ENCODE results near the gene TPR.
"Not testable (repeated sequence)": the region's sequence is repeated elsewhere in the genome, so short reads cannot be mapped to it uniquely, and the experiment has no call there.

Gene TPR

GRCh38 chr1:186375929-186376319 lies 871 bp upstream of the TPR start:
- peak overlapping the region; percentile 89 for H3K4me3 ChIP-seq (ENCODE audit: low read length)
- DNase-seq (ENCODE audit: low read depth), result no peak
- TF ChIP-seq CTCF (conservative IDR thresholded peaks at IDR 0.05; ENCODE audit: low read length), result no peak

GRCh38 chr1:186374303-186375151 lies 526 bp downstream of the TPR start:
- peak; percentile 37 for DNase-seq (ENCODE audit: low read depth)
- H3K4me3 ChIP-seq (ENCODE audit: low read length), result peak overlapping the region; percentile 89

GRCh38 chr1:186347837-186348691 lies 27.0 kb downstream of the TPR start:
- DNase-seq (ENCODE audit: low read depth); H3K4me3 ChIP-seq (ENCODE audit: low read length): not testable (repeated sequence)

More at GRCh38 chr1:186374303-186375151, 526 bp downstream of the TPR start:
- no peak for TF ChIP-seq CTCF (conservative IDR thresholded peaks at IDR 0.05; ENCODE audit: low read length)

GRCh38 chr1:186340772-186341171 lies 34.3 kb downstream of the TPR start:
- no peak for DNase-seq (ENCODE audit: low read depth)
- no peak for TF ChIP-seq CTCF (conservative IDR thresholded peaks at IDR 0.05; ENCODE audit: low read length)
- no peak overlapping the region for H3K4me3 ChIP-seq (ENCODE audit: low read length)

GRCh38 chr1:186337554-186337953 lies 37.5 kb downstream of the TPR start:
- TF ChIP-seq CTCF (conservative IDR thresholded peaks at IDR 0.05; ENCODE audit: low read length), result no peak
- no peak overlapping the region for H3K4me3 ChIP-seq (ENCODE audit: low read length)
- DNase-seq (ENCODE audit: low read depth), result no peak

GRCh38 chr1:186330758-186331157 lies 44.3 kb downstream of the TPR start:
- no peak overlapping the region for H3K4me3 ChIP-seq (ENCODE audit: low read length)
- no peak for DNase-seq (ENCODE audit: low read depth)
- peak; percentile 47 for TF ChIP-seq CTCF (conservative IDR thresholded peaks at IDR 0.05; ENCODE audit: low read length)

- H3K4me3 ChIP-seq (ENCODE audit: low read length), result no peak overlapping the region
- no peak for TF ChIP-seq CTCF (conservative IDR thresholded peaks at IDR 0.05; ENCODE audit: low read length)
- no peak for DNase-seq (ENCODE audit: low read depth)
These were observed 47.7 kb downstream of the TPR start for GRCh38 chr1:186327331-186327730.
